Hepatocyte (in vitro differentiated cells): Measurements from ENCODE around the gene TUBG1. TPM values are rescaled to one million over a fixed set of nuclear protein-coding genes. Genes with fewer than 3 reads are reported as not detected.
A peak's percentile ranks its signal among the peaks of the same experiment; 100 is the strongest.

Experiments
- DNase-seq: peaks from one replicate; pipeline ENCODE4 v3.0.0-alpha.2; 2016; ENCODE audit warnings: low spot score
- H2AFZ ChIP-seq: fragments of 200-600 bp; sonication (generic); 2 replicates; pipeline ENCODE4 v1.6.0; 2016; ENCODE audit warnings: antibody characterized with exemption, mild to moderate bottlenecking
- H3K27ac ChIP-seq: fragments of 200-600 bp; sonication (generic); 2 replicates; pipeline ENCODE4 v1.5.1; 2016; ENCODE audit warnings: mild to moderate bottlenecking
- H3K27me3 ChIP-seq: fragments of 200-600 bp; sonication (generic); 2 replicates; pipeline ENCODE4 v1.6.1; 2016
- H3K36me3 ChIP-seq: fragments of 200-600 bp; sonication (generic); replicated peaks from 2 replicates; pipeline ENCODE4 v1.5.1; 2016; ENCODE audit warnings: low read depth; ENCODE audit not compliant: insufficient read depth
- H3K4me1 ChIP-seq: fragments of 200-600 bp; sonication (generic); 2 replicates; pipeline ENCODE4 v1.5.1; 2016; ENCODE audit warnings: mild to moderate bottlenecking, moderate library complexity; ENCODE audit not compliant: insufficient read depth
- H3K4me2 ChIP-seq: fragments of 200-600 bp; sonication (generic); 2 replicates; pipeline ENCODE4 v1.6.0; 2016
- H3K4me3 ChIP-seq: fragments of 200-600 bp; sonication (generic); 2 replicates; pipeline ENCODE4 v1.5.1; 2016; ENCODE audit warnings: mild to moderate bottlenecking
- H3K79me2 ChIP-seq: fragments of 200-600 bp; sonication (generic); 2 replicates; pipeline ENCODE4 v1.6.0; 2017; ENCODE audit warnings: mild to moderate bottlenecking
- H3K9me2 ChIP-seq: fragments of 200-600 bp; sonication (generic); replicated peaks from 2 replicates; pipeline ENCODE4 v1.6.0; 2017; ENCODE audit warnings: mild to moderate bottlenecking; ENCODE audit not compliant: insufficient read depth
- H3K9me3 ChIP-seq: fragments of 200-600 bp; sonication (generic); 2 replicates; pipeline ENCODE4 v1.5.1; 2016; ENCODE audit warnings: low read depth, mild to moderate bottlenecking
- H4K20me1 ChIP-seq: fragments of 200-600 bp; sonication (generic); 2 replicates; pipeline ENCODE4 v1.6.0; 2016; ENCODE audit warnings: mild to moderate bottlenecking; ENCODE audit not compliant: insufficient read depth, poor library complexity, severe bottlenecking
- CTCF ChIP-seq: fragments of 200-600 bp; sonication (generic); IDR thresholded peaks from 2 replicates; pipeline ENCODE4 v1.5.1; 2016; ENCODE audit warnings: antibody characterized with exemption, mild to moderate bottlenecking; ENCODE audit not compliant: poor library complexity
- EZH2 ChIP-seq: fragments of 200-600 bp; sonication (generic); IDR thresholded peaks from 2 replicates; pipeline ENCODE4 v1.6.1; 2016; ENCODE audit warnings: antibody characterized with exemption, mild to moderate bottlenecking, borderline replicate concordance
- EZH2phosphoT487 ChIP-seq: fragments of 200-600 bp; sonication (generic); IDR thresholded peaks from one replicate; pipeline ENCODE4 v1.6.1; 2018; ENCODE audit warnings: antibody characterized with exemption, mild to moderate bottlenecking, low read depth, moderate library complexity; ENCODE audit not compliant: unreplicated experiment, severe bottlenecking
- WGBS: methylation state at CpG from one replicate; pipeline ENCODE4 v1.1.6; 2016; ENCODE audit warnings: low lambda C conversion rate; ENCODE audit errors: missing lambda C conversion rate; 5-methylcytosine and 5-hydroxymethylcytosine counted together
- polyA plus RNA-seq: library from polyadenylated mRNA; unstranded; fragments of >200 nt; fragmentation: Nextera tagmentation; extraction: Ambion mirVana; gene quantifications from 2 replicates; pipeline ENCODE4 v1.2.1, GENCODE V29; 2016
- total RNA-seq: library from RNA; depleted of rRNA; stranded (reverse); fragments of >200 nt; gene quantifications from 2 replicates; pipeline ENCODE4 v1.2.3, GENCODE V29; 2014

The TUBG1 gene
- total and polyA plus RNA-seq, 2 experiments from 2014 or later, result 33.7 to 81.2 TPM

GRCh38 chr17:42660692-42661345, 51.3 kb downstream of the TUBG1 start:
- peak; percentile 67 for DNase-seq
- no peaks in the 10 kb centered on the region for H3K9me2 ChIP-seq
- WGBS, result 64% methylated on average over 7 of the region's 7 CpGs
- no peaks in the 10 kb centered on the region for H3K27me3 ChIP-seq
- no peak overlapping the region for H3K4me3 ChIP-seq
- peaks cover 7% of the 10 kb centered on the region for H3K79me2 ChIP-seq
- no peaks in the 10 kb centered on the region for H4K20me1 ChIP-seq
- H2AFZ ChIP-seq, result no peak overlapping the region
- peak overlapping the region; percentile 59 for H3K27ac ChIP-seq
- H3K9me3 ChIP-seq, result no peaks in the 10 kb centered on the region
- TF ChIP-seq CTCF (no peak), EZH2 (no peak), EZH2phosphoT487 (no peak)
- H3K36me3 ChIP-seq, result no peaks in the 10 kb centered on the region
- peaks cover 13% of the 10 kb centered on the region for H3K4me1 ChIP-seq
- H3K4me2 ChIP-seq, result peak overlapping the region; percentile 93

Other genes with a start within 250 kb of the TUBG1 start
- 154 and 163 TPM in 2 replicates for gene STAT3, start 221.2 kb upstream of the TUBG1 start, total RNA-seq
- 152 and 157 TPM in 2 replicates for gene STAT3, start 221.2 kb upstream of the TUBG1 start, polyA plus RNA-seq
- gene CAVIN1, start 186.4 kb upstream of the TUBG1 start, total RNA-seq, result 69.9 and 85.8 TPM in 2 replicates
- gene CAVIN1, start 186.4 kb upstream of the TUBG1 start, polyA plus RNA-seq, result 96.5 and 111 TPM in 2 replicates
- 58.3 and 71.4 TPM in 2 replicates for gene ATP6V0A1, start 150.8 kb upstream of the TUBG1 start, total RNA-seq
- gene ATP6V0A1, start 150.8 kb upstream of the TUBG1 start, polyA plus RNA-seq, result 63.4 and 65.2 TPM in 2 replicates
- 76.4 and 78.1 TPM in 2 replicates for gene NAGLU, start 73.4 kb upstream of the TUBG1 start, total RNA-seq
- gene NAGLU, start 73.4 kb upstream of the TUBG1 start, polyA plus RNA-seq, result 121 and 152 TPM in 2 replicates
- 0.12 and 2.7 TPM in 2 replicates for gene HSD17B1, start 56.8 kb upstream of the TUBG1 start, total RNA-seq
- gene HSD17B1, start 56.8 kb upstream of the TUBG1 start, polyA plus RNA-seq, result 4.8 and 6.6 TPM in 2 replicates
- gene COASY, start 47.5 kb upstream of the TUBG1 start, total RNA-seq, result 27.7 and 33.9 TPM in 2 replicates
- 91.6 and 93.9 TPM in 2 replicates for gene COASY, start 47.5 kb upstream of the TUBG1 start, polyA plus RNA-seq
- gene MLX, start 42.6 kb upstream of the TUBG1 start, total RNA-seq, result 29.7 and 34.0 TPM in 2 replicates
- 33.1 and 39.5 TPM in 2 replicates for gene MLX, start 42.6 kb upstream of the TUBG1 start, polyA plus RNA-seq
- gene PSMC3IP, start 32.0 kb upstream of the TUBG1 start, total RNA-seq, result 1.5 and 1.9 TPM in 2 replicates
- gene PSMC3IP, start 32.0 kb upstream of the TUBG1 start, polyA plus RNA-seq, result 3.7 and 4.2 TPM in 2 replicates
- gene RETREG3, start 309 bp upstream of the TUBG1 start, total RNA-seq, result 55.3 and 58.7 TPM in 2 replicates
- 36.3 TPM in 2 replicates for gene RETREG3, start 309 bp upstream of the TUBG1 start, polyA plus RNA-seq
- 13.1 and 16.0 TPM in 2 replicates for gene TUBG2, start 49.6 kb downstream of the TUBG1 start, total RNA-seq
- gene TUBG2, start 49.6 kb downstream of the TUBG1 start, polyA plus RNA-seq, result 46.3 and 58.7 TPM in 2 replicates
- 16.9 and 20.5 TPM in 2 replicates for gene PLEKHH3, start 67.3 kb downstream of the TUBG1 start, total RNA-seq
- gene PLEKHH3, start 67.3 kb downstream of the TUBG1 start, polyA plus RNA-seq, result 30.9 and 33.7 TPM in 2 replicates
- 0.12 and 0.37 TPM in 2 replicates for gene CCR10, start 72.2 kb downstream of the TUBG1 start, total RNA-seq
- gene CCR10, start 72.2 kb downstream of the TUBG1 start, polyA plus RNA-seq, result 4.6 and 5.0 TPM in 2 replicates
- 3.6 and 4.4 TPM in 2 replicates for gene CNTNAP1, start 72.8 kb downstream of the TUBG1 start, total RNA-seq
- gene CNTNAP1, start 72.8 kb downstream of the TUBG1 start, polyA plus RNA-seq, result 2.0 and 2.6 TPM in 2 replicates
- gene EZH1, start 135.4 kb downstream of the TUBG1 start, total RNA-seq, result 12.5 and 22.5 TPM in 2 replicates
- 9.5 and 18.4 TPM in 2 replicates for gene EZH1, start 135.4 kb downstream of the TUBG1 start, polyA plus RNA-seq
- gene RAMP2, start 151.5 kb downstream of the TUBG1 start, total RNA-seq, result 8.7 and 13.1 TPM in 2 replicates
- gene RAMP2, start 151.5 kb downstream of the TUBG1 start, polyA plus RNA-seq, result 48.7 and 62.3 TPM in 2 replicates
- 89.9 and 107 TPM in 2 replicates for gene VPS25, start 163.8 kb downstream of the TUBG1 start, total RNA-seq
- 121 and 125 TPM in 2 replicates for gene VPS25, start 163.8 kb downstream of the TUBG1 start, polyA plus RNA-seq
- gene WNK4, start 170.9 kb downstream of the TUBG1 start, total RNA-seq, result 1.0 and 1.5 TPM in 2 replicates
- 1.7 and 2.2 TPM in 2 replicates for gene WNK4, start 170.9 kb downstream of the TUBG1 start, polyA plus RNA-seq
- gene COA3, start 189.0 kb downstream of the TUBG1 start, total RNA-seq, result 117 and 133 TPM in 2 replicates
- gene COA3, start 189.0 kb downstream of the TUBG1 start, polyA plus RNA-seq, result 219 and 252 TPM in 2 replicates
- gene CNTD1, start 189.2 kb downstream of the TUBG1 start, total RNA-seq, result 0.08 and 1.2 TPM in 2 replicates
- gene CNTD1, start 189.2 kb downstream of the TUBG1 start, polyA plus RNA-seq, result 1.5 and 2.4 TPM in 2 replicates
- 68.7 and 73.4 TPM in 2 replicates for gene BECN1, start 214.6 kb downstream of the TUBG1 start, total RNA-seq
- gene BECN1, start 214.6 kb downstream of the TUBG1 start, polyA plus RNA-seq, result 70.4 and 75.2 TPM in 2 replicates
- gene PSME3, start 223.7 kb downstream of the TUBG1 start, total RNA-seq, result 86.4 and 89.0 TPM in 2 replicates
- gene PSME3, start 223.7 kb downstream of the TUBG1 start, polyA plus RNA-seq, result 99.4 and 99.5 TPM in 2 replicates
- 0.92 and 1.1 TPM in 2 replicates for gene AOC2, start 234.9 kb downstream of the TUBG1 start, total RNA-seq
- gene AOC2, start 234.9 kb downstream of the TUBG1 start, polyA plus RNA-seq, result 1.3 and 2.2 TPM in 2 replicates
- gene AOC3, start 241.5 kb downstream of the TUBG1 start, total RNA-seq, result 1.0 and 1.9 TPM in 2 replicates
- 2.3 and 2.5 TPM in 2 replicates for gene AOC3, start 241.5 kb downstream of the TUBG1 start, polyA plus RNA-seq